ENCODE results near the gene NARF. TPM values are rescaled to one million over a fixed set of nuclear protein-coding genes. Genes with fewer than 3 reads are reported as not detected.

The NARF gene
- total RNA-seq, 1 donor from 2014 or later, result 62.6 TPM

DNA sequence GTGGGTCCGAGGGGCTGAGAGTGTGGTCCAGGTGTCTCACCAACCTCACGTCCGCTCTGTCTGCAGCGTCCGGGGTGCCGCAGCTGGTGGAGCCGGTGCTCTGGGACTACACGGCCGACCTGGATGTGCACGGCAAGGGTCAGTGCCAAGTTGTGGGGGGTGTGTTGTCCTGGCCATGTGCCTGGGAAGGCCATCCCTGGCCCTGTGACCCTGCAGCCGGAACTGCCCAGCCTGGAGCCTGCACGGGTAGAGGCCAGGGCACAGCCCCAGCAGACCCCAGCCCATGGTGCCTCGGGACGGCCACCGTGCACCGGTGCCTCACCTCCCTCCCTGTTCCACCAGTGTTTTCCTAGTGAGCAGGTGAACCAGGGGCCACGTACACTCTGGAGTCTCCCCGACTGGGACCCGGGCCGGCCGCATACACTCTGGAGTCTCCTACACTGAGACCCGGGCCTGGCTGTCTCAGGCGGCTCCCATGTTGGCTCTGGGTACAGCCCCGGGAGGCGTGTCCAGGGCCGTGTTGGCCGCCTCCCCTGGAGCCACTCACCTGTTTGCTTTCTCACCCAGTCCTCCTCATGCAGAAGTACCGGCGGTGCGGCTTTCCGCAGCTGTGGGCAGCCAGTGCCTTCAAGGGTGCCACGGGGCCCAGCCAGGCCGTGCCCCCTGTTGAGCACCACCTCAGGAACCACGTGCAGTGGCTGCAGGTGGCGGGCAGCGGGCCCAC lies 21.8 kb upstream of the NARF start:
- TF ChIP-seq, protein P1, sequence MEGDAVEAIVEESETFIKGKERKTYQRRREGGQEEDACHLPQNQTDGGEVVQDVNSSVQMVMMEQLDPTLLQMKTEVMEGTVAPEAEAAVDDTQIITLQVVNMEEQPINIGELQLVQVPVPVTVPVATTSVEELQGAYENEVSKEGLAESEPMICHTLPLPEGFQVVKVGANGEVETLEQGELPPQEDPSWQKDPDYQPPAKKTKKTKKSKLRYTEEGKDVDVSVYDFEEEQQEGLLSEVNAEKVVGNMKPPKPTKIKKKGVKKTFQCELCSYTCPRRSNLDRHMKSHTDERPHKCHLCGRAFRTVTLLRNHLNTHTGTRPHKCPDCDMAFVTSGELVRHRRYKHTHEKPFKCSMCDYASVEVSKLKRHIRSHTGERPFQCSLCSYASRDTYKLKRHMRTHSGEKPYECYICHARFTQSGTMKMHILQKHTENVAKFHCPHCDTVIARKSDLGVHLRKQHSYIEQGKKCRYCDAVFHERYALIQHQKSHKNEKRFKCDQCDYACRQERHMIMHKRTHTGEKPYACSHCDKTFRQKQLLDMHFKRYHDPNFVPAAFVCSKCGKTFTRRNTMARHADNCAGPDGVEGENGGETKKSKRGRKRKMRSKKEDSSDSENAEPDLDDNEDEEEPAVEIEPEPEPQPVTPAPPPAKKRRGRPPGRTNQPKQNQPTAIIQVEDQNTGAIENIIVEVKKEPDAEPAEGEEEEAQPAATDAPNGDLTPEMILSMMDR (IDR thresholded peaks at IDR 0.05), result no peak
- TF ChIP-seq POLR2AphosphoS5 (IDR thresholded peaks at IDR 0.05; ENCODE audit: insufficient read depth in 1 of 2, low read depth in 1 of 2) (no peak), POLR2A (IDR thresholded peaks at IDR 0.05) (no peak)
- H3K27ac ChIP-seq, result no peak overlapping the region
- no peak for DNase-seq (ENCODE audit: extremely low spot score in 2 of 2)
- H3K4me1 ChIP-seq, result no peaks in the 10 kb centered on the region
- intact Hi-C loops (cut with DNase I), result no loop called here
- H3K4me3 ChIP-seq, result no peak overlapping the region
- H3K36me3 ChIP-seq, result peaks cover 0 to 19% of the 10 kb centered on the region in 2 donors
- H3K27me3 ChIP-seq, result no peaks in the 10 kb centered on the region
- no peaks in the 10 kb centered on the region for H3K9me3 ChIP-seq

DNA sequence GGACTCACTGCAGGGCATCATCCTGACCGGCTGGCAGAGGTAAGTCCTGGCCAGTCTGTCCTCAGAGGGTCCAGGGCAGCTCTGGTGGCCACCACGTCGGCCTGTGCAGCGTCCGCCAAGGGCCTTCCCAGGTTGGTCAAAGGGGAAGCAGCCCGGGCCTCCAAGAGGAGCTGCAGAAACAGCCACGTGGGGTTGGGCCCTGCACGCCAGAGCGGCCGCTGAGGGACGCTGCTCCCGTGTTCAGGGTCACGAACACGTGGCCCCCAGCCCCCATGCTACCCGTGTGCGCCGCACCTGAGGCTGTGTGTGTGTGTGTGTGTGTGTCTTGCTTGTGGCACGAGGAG lies 21.2 kb upstream of the NARF start:
- DNase-seq (ENCODE audit: extremely low spot score in 2 of 2), result no peak
- Histone ChIP-seq H3K9me3 (no peaks in the 10 kb centered on the region), H3K4me1 (no peaks in the 10 kb centered on the region), H3K36me3 (peaks cover 0 to 18% of the 10 kb centered on the region in 2 donors), H3K27ac (no peak overlapping the region), H3K4me3 (no peak overlapping the region), H3K27me3 (no peaks in the 10 kb centered on the region)
- TF ChIP-seq, protein P1 (IDR thresholded peaks at IDR 0.05), result no peak
- TF ChIP-seq POLR2AphosphoS5 (IDR thresholded peaks at IDR 0.05; ENCODE audit: insufficient read depth in 1 of 2, low read depth in 1 of 2), result no peak
- no peak for TF ChIP-seq POLR2A (IDR thresholded peaks at IDR 0.05)
- intact Hi-C loops (cut with DNase I), result no loop called here

GRCh38 chr17:82438401-82439193 lies 19.9 kb upstream of the NARF start:
- Histone ChIP-seq H3K9me3 (no peaks in the 10 kb centered on the region), H3K36me3 (peaks cover 0 to 18% of the 10 kb centered on the region in 2 donors), H3K27me3 (no peaks in the 10 kb centered on the region), H3K4me3 (no peak overlapping the region), H3K4me1 (no peaks in the 10 kb centered on the region), H3K27ac (no peak overlapping the region)
- TF ChIP-seq, protein P1 (IDR thresholded peaks at IDR 0.05), result no peak
- TF ChIP-seq POLR2AphosphoS5 (IDR thresholded peaks at IDR 0.05; ENCODE audit: insufficient read depth in 1 of 2, low read depth in 1 of 2) (no peak), POLR2A (IDR thresholded peaks at IDR 0.05) (no peak)
- intact Hi-C loops (cut with DNase I), result no loop called here
- no peak for DNase-seq (ENCODE audit: extremely low spot score in 2 of 2)

DNA sequence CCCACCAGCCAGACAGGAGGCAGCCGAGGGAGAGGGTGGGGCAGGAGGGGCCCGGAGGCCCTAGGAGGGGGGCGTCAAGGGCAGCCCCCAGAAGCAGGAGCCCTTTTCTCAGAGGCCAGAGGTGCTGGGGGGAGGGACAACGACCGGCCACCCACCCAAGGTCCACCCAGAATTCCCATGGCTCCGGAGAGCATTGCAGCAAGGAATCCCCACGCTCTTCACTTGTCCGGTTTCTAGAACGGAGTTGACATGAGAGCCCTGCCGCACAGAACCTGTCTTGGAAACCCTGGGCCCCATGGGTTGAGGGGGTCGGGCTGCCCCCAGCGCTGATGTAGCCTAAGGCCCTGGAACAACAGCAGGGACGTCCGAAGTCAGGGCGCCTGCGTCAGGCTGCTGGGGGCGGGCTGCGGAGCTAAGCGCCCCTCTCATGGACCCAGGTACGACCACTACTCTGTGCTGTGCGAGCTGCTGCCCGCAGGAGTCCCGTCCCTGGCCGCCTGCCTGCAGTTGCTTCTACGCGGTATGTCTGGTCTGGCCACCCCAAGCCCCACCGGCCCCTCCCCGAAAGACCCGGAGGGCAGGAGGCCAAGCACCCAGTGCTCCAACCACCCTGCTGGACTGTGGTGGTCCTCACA lies 19.2 kb upstream of the NARF start:
- intact Hi-C loops (cut with DNase I), result no loop called here
- Histone ChIP-seq H3K9me3 (no peaks in the 10 kb centered on the region), H3K4me3 (no peak overlapping the region), H3K36me3 (peaks cover 0 to 18% of the 10 kb centered on the region in 2 donors), H3K4me1 (no peaks in the 10 kb centered on the region), H3K27ac (no peak overlapping the region), H3K27me3 (no peaks in the 10 kb centered on the region)
- no peak for DNase-seq (ENCODE audit: extremely low spot score in 2 of 2)
- TF ChIP-seq POLR2A (IDR thresholded peaks at IDR 0.05) (no peak), POLR2AphosphoS5 (IDR thresholded peaks at IDR 0.05; ENCODE audit: insufficient read depth in 1 of 2, low read depth in 1 of 2) (no peak)
- TF ChIP-seq, protein P1 (IDR thresholded peaks at IDR 0.05), result no peak
